Measurements from ENCODE around the gene SLC25A41.

Gene SLC25A41

DNA sequence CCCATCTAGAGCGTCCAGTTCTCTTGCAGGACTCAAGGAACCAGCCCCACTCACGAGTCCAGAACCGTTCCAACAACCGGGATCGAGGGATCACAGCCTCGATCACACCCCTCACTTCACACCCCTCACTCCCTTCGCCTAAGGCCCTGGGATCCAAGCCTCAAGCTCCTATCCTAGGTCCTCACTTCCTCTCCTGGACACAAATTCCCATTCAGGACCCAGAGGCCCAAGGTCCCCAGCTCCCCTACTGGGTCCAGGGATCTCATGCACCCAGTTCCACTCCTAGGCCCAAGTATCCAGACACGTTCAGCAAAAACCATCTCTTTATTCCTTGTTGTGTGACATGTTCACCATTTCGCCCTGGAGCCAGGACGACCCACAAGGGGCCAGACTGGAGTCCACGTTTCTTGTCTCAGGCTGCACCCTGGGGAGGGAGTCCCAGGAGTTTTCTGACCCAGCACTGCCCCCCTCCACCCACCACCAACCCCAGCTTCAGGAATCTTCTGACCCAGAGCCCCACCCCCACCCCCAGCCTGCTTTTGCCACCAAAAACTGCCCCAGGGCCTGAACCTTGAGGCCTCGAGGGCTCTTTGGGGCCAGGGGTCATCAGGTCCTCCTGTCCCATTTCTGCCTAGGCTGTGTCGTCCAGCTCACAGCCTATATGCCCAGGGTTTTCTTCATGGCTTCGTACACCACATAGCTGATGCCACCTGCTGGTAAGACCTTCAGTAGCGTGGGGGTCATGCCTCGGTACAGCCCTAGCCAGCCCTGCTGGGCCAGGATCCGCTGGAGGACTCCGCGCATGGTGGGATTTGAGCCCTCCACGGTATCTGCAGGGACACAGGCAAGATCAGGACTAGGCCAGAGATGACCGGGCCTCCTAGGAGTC lies 7.6 kb downstream of the SLC25A41 start:
- no peak for DNase-seq

DNA sequence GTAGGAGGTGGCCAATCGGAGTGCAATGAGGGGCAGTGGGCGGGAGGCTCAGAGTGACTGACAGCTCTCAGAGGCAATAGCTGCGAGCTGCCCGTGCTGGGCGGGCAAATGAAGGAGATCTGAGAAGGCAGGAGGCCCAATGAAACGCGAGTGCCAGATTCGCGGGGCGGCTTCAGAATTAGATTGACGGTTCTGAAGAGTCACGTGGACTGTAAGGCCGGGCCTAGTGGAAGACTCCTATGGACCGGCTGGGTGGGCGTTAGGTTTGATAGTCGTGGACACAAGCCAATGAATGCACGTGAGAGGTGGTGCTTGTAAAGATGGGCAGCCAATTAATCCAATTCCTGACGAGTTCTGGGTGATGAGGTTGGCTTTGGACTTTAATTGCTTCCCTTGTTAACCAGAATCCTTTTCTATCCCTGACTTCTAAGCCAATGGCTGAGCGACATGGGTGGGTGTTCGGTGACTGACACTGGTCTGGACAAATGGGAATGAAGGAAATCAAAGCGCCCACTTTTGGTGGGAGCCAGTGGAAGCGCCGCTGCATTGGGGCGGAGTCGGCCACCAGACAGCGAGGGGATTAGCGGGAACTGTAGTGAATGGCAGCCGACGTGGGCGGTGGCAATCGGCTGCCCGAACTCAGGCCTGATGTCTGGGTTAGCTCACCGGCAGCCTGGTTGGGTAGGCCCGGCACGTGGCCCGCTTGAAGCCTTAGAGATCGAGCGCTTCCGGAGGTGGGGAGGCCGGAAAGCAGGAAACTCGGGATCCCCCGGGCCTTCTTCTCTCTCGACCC lies 8.4 kb downstream of the SLC25A41 start:
- DNase-seq: peak; percentile 100

DNA sequence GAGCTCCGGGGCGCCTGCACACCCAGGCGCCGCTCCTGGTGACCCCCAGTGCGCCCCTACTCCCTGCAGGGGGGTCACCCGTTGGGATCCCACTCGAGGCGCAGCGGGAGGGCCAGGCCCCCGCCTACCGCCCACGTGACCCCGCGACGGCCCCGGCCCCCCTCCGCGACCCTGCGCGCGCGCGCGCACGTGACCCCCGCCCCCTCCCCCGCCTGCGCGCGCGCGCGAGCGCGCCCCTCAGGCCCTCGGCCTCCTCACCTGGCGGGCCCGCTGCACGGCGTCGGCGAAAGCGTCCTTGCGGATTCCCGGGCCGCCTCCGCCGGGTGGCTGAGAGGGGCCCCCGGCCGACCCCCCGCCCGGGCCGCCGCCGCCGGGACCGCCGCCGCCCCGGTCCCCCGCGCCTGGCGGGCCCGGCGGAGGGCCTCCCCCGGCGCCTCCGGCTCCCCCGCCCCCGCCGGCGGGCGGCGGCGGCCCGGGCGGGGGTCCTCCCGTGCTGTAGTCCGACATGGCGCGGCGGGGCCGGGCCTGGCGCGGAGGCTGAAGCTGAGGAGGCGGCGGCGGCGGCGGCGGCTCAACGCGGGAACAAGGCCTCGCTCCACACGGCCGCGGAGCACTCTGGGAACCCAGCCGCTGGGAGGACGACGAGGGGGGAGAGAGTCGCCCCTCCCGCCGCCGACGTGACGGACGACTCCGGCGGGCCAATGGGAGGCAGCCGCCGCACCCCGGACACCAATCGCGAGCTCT lies 9.2 kb downstream of the SLC25A41 start, which contains the start of gene KHSRP:
Gene KHSRP, minus strand, starts transcription at position 617 of the 744 bp plus-strand sequence. Its CDS starts 110 bp downstream, at position 507.
- no peak for DNase-seq

DNA sequence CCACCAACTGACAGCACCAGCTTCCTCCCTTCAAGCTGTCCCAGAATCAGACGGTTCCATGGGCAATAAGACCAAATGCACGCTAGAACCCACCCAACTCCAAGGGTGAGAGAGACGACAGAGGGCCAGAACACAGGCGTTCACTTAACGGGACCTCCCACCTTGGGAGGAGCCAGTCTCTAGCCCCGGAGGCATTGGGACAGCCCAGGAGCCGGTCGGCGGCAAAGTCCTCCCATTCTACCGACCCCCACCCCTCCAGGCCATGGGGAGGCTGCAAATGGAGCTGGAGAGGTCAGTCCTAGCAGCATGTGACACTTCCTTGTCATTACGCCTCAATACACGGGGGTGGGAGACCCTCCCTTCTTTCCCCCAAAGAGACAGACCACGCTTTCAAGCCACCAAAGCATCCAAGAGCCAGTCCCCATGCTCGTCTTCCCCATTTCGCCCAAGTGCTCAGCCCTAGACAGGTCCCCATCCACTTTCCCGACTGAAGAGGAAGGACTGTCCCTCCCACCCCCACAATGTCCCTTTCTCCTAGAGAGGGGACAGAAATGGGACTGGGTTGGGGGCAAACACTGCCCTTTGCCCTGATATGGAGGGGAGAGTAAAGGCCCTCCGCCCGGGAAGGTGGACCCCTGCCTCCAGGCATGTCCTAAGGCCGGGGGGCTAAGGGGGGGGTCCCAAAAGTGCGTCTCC lies 9.9 kb downstream of the SLC25A41 start:
- DNase-seq: no peak

DNA sequence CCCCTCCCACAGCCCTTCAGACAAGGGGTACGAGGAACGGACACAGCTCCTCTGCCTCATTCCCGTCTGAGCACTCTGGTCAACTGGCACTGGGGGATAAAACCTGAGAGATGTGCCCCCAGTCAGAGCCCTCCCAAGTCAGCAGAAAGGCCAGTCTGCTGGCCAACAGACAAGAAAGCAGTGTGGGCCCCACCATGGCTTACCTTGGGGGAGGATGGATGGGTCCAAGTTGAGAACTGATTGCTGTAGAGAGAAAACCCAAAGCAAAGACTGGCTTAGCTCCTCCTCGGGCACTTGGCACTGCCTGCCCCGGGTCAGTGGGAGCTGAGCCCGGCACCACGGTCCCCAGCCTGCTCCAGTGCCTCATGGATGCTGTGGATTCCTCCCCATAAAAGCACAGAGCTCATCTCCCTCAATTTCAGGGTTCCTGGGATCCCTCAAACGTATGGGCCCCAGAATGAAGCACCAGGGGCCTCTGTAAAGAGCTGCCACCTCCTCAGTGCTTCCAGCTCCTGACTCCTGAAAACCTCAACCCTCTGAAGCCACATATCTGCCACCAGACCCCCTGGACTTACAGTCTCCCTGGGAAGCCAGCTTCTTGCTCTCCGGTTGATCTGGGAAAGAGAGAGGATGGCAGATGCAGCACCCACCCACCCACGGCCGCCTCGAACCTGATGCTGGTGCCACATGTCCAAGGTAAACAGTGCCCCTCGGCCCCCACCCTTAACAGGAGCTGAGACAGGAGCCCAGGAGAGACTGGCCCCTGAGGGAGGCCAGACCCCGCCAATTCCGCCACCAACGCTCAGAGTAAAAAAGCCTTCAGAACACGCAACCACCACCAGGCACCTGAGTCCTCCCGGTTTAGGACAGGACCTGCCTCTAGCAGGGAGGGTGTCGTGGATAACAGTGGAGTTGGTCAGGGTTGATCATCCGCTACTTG lies 12.2 kb downstream of the SLC25A41 start:
- no peak for DNase-seq

DNA sequence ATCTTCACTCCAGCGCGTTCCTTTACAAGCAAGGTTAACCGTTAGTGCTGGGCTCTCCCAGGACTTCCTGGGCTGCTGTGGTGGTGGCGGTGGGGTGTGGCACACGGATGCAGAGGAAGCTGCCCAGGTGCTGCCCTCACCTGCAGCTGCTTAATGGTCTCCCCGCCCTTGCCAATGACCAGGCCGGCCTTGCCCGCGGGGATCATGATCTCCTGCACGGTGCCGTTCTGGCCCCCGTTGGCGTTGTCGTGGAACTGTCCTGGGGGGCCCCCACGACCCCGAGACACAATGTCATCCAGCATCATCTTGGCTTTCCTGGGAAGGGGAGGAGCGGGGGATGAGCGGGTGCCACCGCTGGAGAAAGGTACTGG lies 15.0 kb downstream of the SLC25A41 start:
- no peak for DNase-seq

DNA sequence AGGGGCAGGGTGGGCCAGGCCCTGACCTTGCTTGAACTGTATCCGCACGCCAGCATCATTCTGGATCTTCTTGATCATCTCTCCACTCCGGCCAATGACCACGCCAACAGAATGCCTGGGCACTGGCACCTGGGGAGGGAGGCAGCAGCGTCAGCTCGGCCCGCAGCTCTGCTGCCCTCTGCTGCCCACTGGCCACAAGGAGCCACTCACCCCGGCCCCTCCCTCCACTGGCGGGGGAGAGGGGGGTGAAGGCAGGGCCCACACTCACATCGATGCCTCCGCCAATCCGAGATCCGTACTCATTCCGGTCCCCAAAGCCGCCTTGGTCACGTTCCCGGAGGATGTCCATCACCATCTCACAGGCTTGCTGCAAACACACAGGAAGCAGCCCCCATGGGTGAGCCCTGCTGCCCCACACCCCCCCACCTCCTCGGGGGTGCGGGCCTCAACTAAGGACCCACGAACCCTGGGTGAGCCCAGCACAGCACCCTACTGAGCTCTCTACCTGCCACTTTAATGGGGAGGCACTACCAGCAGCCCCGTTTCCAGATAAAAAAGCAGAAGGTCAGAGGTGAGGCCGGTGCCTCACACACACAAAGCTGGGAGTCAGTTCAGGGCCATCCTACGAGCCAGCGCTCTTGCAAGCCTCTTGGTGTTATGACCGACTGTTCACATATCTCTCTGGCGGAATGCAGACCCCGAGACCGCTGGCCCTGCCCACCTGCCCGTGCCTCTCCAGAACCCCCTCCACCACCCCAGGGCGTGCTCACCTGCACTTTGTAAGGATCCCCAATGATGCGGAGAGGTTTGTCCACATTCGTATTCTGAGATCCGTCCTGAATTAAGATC lies 15.6 kb downstream of the SLC25A41 start:
- no peak for DNase-seq

DNA sequence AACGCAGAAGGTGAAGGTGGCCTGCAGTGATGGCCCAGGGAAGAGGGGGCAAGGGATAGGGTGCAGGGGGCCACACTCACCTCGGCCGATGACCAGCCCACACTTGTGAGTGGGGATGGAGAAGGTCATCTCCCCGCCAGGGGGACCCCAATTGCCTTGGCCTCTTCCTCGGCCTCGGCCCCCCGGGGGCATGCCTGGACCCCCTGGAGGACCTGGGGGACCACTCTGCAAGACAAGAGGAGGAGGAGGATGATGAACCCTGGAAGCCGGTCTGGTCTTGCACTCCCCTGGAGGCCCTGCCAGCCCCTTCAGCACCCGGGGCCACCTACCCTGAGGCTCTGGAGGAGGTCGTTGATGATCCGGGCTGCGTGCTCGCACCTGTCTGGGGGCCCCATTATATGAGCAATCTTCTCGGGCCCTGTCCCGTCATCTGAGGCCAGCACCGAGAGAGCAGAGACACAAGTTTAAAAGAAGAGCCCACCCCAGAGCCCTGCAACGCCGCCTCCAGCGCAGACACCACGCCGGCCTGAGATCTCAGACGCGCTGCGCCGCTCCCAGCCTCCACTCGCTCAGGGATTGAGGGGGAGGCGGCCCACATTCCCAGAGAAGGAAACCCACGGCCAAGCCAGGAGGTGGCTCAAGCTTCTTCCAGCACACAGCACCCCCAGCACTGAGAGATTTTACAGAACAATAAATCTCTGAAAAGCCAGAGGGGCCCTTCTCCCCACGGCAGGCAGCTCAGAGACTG lies 16.7 kb downstream of the SLC25A41 start:
- no peak for DNase-seq

DNA sequence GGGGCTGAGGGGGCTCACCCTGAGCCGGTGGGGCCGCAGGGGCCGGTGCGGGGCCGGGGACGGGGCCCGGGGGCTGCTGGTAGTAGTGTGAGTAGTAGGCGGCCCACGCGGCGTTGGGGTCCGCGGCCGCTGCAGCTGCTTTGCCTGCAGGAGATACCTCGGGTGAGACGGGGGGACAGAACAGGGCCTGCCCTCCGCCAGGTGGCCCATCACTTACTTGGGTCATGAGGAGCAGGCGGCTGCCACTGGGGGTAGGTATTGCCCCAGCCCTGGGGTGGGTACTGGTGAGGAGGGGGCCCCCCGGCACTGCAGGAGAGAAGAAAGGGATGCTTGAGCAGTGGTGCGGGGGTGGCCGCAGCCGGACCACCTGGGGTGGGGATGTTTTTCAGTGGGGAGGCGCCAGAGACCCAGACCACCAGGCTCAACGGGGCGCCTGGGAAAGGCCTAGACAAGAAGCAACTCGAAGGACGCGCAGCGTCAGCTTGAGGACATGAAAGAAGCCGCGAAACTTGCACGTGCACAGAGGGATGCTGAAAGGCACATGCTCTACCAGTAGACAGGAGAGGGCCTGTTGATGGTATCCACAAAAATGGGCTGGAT lies 17.9 kb downstream of the SLC25A41 start:
- DNase-seq: no peak

DNA sequence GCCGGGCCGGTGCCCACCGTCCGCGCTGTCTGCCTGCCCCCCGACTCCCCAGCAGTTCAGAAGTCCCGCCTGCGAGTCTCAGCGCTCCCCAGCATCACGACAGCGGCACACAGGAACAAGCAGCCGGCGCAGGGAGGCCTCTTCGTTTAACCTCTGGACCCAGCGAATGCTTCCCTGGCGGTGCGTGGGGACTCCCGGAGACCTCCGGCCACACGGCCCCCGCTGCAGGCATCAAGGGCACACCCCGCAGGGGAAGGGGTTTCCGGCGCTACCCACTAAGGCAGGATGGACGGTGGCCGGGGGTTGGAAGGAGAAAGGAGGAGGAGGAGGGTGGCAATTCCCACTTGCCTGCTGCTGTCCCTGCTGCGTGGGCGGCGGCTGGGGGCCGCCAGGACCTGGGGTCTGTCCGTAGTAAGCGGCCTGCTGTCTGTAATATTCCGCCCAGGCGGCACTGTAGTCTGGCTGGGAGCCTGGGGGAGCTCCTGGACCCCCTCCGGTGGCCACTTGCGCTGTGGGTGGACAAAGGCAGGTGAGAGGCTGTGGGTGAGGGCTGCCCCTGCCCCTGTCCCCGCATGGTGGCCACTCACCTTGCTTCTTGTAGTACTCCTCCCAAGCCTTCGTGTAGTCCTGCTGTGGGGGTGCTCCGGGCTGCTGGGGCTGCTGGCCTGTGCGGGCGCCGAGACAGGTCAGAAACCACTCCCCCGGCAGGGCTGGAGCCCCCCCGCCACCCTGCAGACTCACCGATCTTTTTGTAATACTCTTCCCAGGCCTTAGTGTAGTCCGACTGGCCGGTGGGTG lies 18.6 kb downstream of the SLC25A41 start:
- no peak for DNase-seq

DNA sequence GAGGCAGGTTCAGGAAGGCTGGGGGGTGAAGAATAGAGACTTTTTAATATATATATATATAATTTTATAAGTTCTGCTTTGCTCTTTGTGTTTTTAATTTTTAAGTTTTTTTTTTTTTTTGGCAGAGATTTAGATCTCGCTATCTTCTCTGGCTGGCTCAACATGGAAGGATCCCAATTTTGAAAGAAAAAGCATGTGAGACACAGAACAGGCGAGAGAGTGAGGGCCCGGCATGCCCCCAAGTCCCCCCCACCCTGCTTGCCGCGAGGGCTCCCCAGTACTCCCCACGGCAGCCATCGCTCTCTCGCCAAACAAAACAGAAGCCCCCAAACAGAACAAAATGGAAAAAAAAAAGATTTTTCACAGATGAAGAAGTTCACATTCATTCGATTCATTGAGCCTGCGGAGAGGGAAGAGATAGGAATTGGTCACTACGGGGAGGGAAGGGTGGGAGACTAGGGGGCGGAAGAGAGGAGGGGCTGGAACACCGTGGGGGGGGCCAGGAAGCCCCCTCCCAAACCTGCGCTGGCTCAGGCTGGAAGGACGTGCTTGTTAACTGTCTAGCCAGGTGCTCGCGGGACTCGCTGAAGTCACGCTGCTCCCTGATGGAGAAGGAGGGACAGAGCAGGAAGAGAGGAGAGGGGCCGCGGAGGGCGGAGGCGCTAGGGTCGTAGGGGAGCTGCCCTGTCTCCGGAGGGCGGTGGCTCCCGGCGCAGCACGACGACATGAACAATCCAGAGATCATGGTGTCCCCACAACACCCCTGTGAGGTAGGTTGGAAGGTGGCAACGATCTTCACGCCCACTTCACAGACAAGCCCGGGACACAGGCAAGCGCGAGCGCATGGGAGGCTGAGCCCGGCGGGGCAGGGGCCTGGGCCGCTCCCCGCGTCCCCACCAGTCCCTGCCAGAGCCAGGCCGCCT lies 19.6 kb downstream of the SLC25A41 start:
- no peak for DNase-seq

DNA sequence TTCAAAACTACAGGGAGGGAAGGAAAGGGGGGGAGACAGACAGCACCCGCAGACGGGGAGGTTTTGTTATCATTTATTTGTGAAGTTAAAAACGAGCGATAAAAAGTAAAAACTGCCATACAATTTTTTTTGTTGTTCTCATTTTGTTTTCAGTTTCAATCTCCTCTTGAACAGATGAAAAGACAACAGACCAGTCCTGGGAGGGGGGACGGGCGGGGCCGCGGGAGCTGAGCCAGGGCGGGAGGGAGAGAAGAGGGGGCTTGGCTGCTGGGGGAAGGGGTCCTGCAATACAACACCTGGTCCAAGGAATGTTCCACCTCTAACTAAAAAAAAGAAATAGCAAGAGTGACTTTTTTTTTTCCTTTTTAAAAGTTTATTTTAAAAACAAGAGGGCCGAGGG lies 20.3 kb downstream of the SLC25A41 start:
- no peak for DNase-seq

DNA sequence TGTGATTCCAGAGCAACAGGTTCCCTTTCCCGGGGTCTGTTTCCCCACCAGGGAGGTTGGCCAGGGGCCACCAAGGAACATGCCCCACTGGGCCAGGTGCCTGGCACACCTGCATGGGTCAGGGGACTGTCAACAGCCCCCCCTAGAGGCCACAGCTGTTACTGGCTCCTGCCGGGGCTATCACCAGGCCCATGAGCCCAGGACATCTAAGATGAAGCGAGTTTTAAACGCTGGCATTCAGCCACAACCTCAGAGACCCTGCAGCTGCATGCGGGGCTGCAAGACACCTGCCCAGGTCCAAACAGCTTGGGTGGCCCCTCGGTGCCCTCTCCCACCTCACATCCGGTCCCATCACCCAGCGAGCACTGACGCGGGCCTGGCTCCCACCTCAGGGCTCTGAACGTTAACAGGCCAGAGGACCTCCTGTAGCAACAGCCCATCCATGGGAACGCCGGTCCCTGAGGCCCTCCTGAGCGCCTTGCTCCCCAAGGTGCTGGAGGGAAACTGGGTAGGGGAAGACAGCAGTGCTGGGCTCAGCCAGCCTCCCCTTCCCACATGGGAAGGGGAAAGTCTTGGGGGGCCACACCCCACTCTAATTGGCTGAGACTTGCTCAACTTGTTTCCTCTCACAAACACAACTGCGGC lies 21.0 kb downstream of the SLC25A41 start:
- no peak for DNase-seq

DNA sequence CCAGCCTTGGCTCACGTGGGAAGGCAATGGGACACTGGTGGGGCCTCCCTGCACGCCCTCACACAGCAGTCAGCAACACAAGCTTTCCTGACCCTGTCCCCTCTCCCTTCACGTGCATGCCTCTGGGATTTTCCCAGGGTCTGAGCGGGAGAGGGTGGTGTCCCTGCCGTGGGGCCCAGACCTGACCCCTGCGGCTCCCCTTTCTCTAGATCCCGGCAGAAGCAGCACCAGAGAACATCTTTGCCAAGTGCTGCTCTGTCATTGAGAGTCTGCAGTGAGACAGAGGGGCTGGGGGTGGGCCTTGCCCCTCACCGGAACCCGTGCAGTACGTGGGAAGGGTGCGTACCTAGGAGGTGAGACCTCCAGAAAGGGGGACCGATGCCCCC lies 21.5 kb downstream of the SLC25A41 start:
- no peak for DNase-seq

DNA sequence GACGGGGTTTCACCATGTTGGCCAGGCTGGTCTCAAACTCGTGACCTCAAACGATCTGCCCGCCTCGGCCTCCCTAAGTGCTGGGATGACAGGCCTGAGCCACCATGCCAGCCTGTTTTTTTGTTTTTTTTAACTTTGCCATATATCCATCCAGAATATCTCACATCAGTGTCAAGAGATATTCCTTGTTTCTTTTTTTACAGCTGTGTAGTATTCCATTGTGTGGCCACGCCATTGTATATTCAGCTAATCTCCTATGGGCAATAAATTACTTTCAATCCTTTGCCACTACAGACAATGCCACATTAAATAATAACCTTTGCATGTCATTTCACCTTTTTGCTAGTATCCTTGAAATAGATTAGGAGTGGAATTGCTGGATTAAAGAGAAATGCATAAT lies 24.2 kb downstream of the SLC25A41 start:
- DNase-seq: no peak

DNA sequence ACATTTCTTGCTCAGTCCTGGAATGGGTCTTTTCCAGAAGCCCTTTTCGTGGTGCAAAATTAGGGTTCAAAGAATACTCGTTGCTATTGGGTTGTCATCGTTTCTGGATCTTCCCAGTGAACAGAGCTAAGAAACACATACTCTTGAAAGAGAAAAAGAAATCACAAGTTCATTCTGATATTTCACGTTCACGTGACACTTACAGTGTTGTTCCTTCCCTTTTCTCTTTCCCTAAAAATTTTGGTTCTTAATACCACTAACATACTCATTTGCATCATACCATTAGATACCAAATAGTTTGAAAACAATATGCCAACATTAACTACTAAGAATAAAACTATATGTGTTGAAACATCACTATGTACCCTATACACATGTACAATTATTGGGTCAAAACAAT lies 27.2 kb downstream of the SLC25A41 start:
- no peak for DNase-seq

Data from NCI-H2029 treated with DMSO at 0.1 percent for 48 hours (cell line).